ENCODE measurements around the gene CYB561D1.

Gene CYB561D1

DNA sequence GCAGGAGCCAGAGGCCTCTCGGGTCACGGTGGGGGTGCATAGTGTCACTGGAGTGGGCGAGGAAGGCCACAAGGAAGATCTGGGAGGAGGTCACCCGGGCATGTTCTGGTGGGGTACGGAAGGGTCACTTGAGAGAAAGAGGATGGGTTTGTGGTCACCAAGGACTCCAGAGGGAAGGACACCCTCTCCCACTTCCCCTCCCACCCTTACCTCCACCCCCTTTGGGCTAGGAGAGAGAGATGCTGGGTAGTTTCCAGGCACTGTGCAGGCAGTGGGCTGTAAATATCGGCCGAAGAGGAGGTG, 14.9 kb downstream of the CYB561D1 start:
- no peak overlapping the region for H3K27ac ChIP-seq (ENCODE audit: low read length)
- no peak for TF ChIP-seq CTCF (IDR thresholded peaks at IDR 0.05; ENCODE audit: borderline replicate concordance, extremely low read depth, low read length, poor library complexity, severe bottlenecking)
- no peak for TF ChIP-seq EZH2 (IDR thresholded peaks at IDR 0.05; ENCODE audit: borderline replicate concordance, low read depth, low read length, severe bottlenecking)
- no peak for ATAC-seq (ENCODE audit: insufficient read depth, low read depth)
- peak overlapping the region; percentile 68; the same call in 1 of the 2 replicates for H3K4me2 ChIP-seq (ENCODE audit: insufficient read depth, low read length)
- no peaks in the 10 kb centered on the region for H3K9me3 ChIP-seq (ENCODE audit: insufficient read depth, low read length, severe bottlenecking)
- H3K79me2 ChIP-seq (ENCODE audit: insufficient read depth, low read length) = no peaks in the 10 kb centered on the region
- no peak overlapping the region for H2AFZ ChIP-seq (ENCODE audit: low read depth, low read length)
- H4K20me1 ChIP-seq (ENCODE audit: insufficient read depth, low read length) = no peaks in the 10 kb centered on the region
- peaks cover 12% of the 10 kb centered on the region for H3K27me3 ChIP-seq (ENCODE audit: insufficient read depth, low read length, poor library complexity)
- H3K4me3 ChIP-seq (ENCODE audit: low read depth in 1 of 2, low read length in 2 of 2) = no peak overlapping the region
- no peak overlapping the region for H3K9ac ChIP-seq (ENCODE audit: low read depth, low read length)
- DNase-seq = no peak
- H3K4me1 ChIP-seq (ENCODE audit: insufficient read depth, low read length) = peaks cover 9% of the 10 kb centered on the region; the same call in 1 of the 2 replicates
- H3K36me3 ChIP-seq (ENCODE audit: insufficient read depth, low read length) = no peaks in the 10 kb centered on the region

- peak; percentile 46 for DNase-seq
- TF ChIP-seq EZH2 (IDR thresholded peaks at IDR 0.05; ENCODE audit: borderline replicate concordance, low read depth, low read length, severe bottlenecking) (no peak), CTCF (IDR thresholded peaks at IDR 0.05; ENCODE audit: borderline replicate concordance, extremely low read depth, low read length, poor library complexity, severe bottlenecking) (no peak)
- H3K4me1 ChIP-seq (ENCODE audit: insufficient read depth, low read length) = peaks cover 9% of the 10 kb centered on the region; the same call in 1 of the 2 replicates
- peak within 1 kb of the TSS in 1 of 2 experiments; percentile 53; a peak in 2 of 4 replicates for H3K4me3 ChIP-seq (ENCODE audit: low read depth in 1 of 2, low read length in 2 of 2)
- peak within 1 kb of the TSS; percentile 68 for H3K4me2 ChIP-seq (ENCODE audit: insufficient read depth, low read length)
- H3K36me3 ChIP-seq (ENCODE audit: insufficient read depth, low read length) = no peaks in the 10 kb centered on the region
- 0 out of 2 replicates have a peak within 1 kb of the TSS, but pooled peaks have one; percentile 21 for H3K9ac ChIP-seq (ENCODE audit: low read depth, low read length)
- peaks cover 12% of the 10 kb centered on the region for H3K27me3 ChIP-seq (ENCODE audit: insufficient read depth, low read length, poor library complexity)
- no peaks in the 10 kb centered on the region for H3K79me2 ChIP-seq (ENCODE audit: insufficient read depth, low read length)
- peak within 1 kb of the TSS; percentile 71 for H2AFZ ChIP-seq (ENCODE audit: low read depth, low read length)
- no peaks in the 10 kb centered on the region for H4K20me1 ChIP-seq (ENCODE audit: insufficient read depth, low read length)
- H3K9me3 ChIP-seq (ENCODE audit: insufficient read depth, low read length, severe bottlenecking) = no peaks in the 10 kb centered on the region
- ATAC-seq (ENCODE audit: insufficient read depth, low read depth) = peak; percentile 56
- no peak within 1 kb of the TSS for H3K27ac ChIP-seq (ENCODE audit: low read length)
Observed at GRCh38 chr1:109509176-109510134, 15.6 kb downstream of the CYB561D1 start, which contains the start of gene AMIGO1. Gene AMIGO1 (minus strand): TSS chr1:109509727. CDS start chr1:109508912, 815 bp downstream.

- no peak for TF ChIP-seq EZH2 (IDR thresholded peaks at IDR 0.05; ENCODE audit: borderline replicate concordance, low read depth, low read length, severe bottlenecking)
- no peak for TF ChIP-seq CTCF (IDR thresholded peaks at IDR 0.05; ENCODE audit: borderline replicate concordance, extremely low read depth, low read length, poor library complexity, severe bottlenecking)
- no peak overlapping the region for H3K27ac ChIP-seq (ENCODE audit: low read length)
- H3K79me2 ChIP-seq (ENCODE audit: insufficient read depth, low read length) = no peaks in the 10 kb centered on the region
- no peak overlapping the region for H2AFZ ChIP-seq (ENCODE audit: low read depth, low read length)
- ATAC-seq (ENCODE audit: insufficient read depth, low read depth) (no peak), DNase-seq (no peak)
- H3K4me3 ChIP-seq (ENCODE audit: low read depth in 1 of 2, low read length in 2 of 2) = no peak overlapping the region
- no peak overlapping the region for H3K4me2 ChIP-seq (ENCODE audit: insufficient read depth, low read length)
- H3K9me3 ChIP-seq (ENCODE audit: insufficient read depth, low read length, severe bottlenecking) = no peaks in the 10 kb centered on the region
- H3K4me1 ChIP-seq (ENCODE audit: insufficient read depth, low read length) = peaks cover 9% of the 10 kb centered on the region; the same call in 1 of the 2 replicates
- H4K20me1 ChIP-seq (ENCODE audit: insufficient read depth, low read length) = no peaks in the 10 kb centered on the region
- peaks cover 12% of the 10 kb centered on the region for H3K27me3 ChIP-seq (ENCODE audit: insufficient read depth, low read length, poor library complexity)
- no peak overlapping the region for H3K9ac ChIP-seq (ENCODE audit: low read depth, low read length)
- no peaks in the 10 kb centered on the region for H3K36me3 ChIP-seq (ENCODE audit: insufficient read depth, low read length)
Observed at GRCh38 chr1:109513110-109513710, 19.3 kb downstream of the CYB561D1 start.
